Natural killer cell treated with Interleukin-12 subunit alpha and Interleukin-12 subunit beta and Interleukin-15 and Interleukin-18, amount 100 ng/mL, for 72 hours (primary cell): ENCODE results near the gene ZNF513. TPM values are rescaled to one million over a fixed set of nuclear protein-coding genes. Genes with fewer than 3 reads are reported as not detected.

ENCODE experiments used
- ATAC-seq, 2 donors: fragments of 150-1000 bp; cut with Tn5 transposase in 1 of 2; sonication (Bioruptor Pico), chemical (Tn5 transposase) in 1 of 2; 2 replicates each; pipeline ENCODE4 v1.10.0; 2021
- DNase-seq: peaks from one replicate; pipeline ENCODE4 v3.0.0; 2022; ENCODE audit warnings: low spot score
- H3K27ac Mint-ChIP-seq, 2 donors: 1 replicate in 1 of 2; 2 replicates in 1 of 2; pipeline ENCODE4 v1.8.0; 2022; ENCODE audit warnings: mixed read lengths in 2 of 2, mild to moderate bottlenecking in 1 of 2, moderate library complexity in 1 of 2
- H3K27me3 Mint-ChIP-seq, 2 donors: 1 replicate in 1 of 2; 2 replicates in 1 of 2; pipeline ENCODE4 v1.8.0; 2022; ENCODE audit warnings: mixed read lengths in 2 of 2
- H3K36me3 Mint-ChIP-seq: one replicate; pipeline ENCODE4 v1.8.0; 2022; ENCODE audit warnings: mixed read lengths
- H3K4me1 Mint-ChIP-seq, 2 donors: 1 replicate in 1 of 2; 2 replicates in 1 of 2; pipeline ENCODE4 v1.8.0; 2022; ENCODE audit warnings: low read depth in 2 of 2, mixed read lengths in 2 of 2, mild to moderate bottlenecking in 1 of 2
- H3K4me3 Mint-ChIP-seq: one replicate; pipeline ENCODE4 v1.8.0; 2022; ENCODE audit warnings: mixed read lengths
- H3K9me3 Mint-ChIP-seq: 2 replicates; pipeline ENCODE4 v1.8.0; 2022; ENCODE audit warnings: mixed read lengths
- total RNA-seq, 2 donors: library from RNA; stranded (reverse); gene quantifications; one replicate each; pipeline ENCODE4 v1.2.3, GENCODE V29; 2022

Gene ZNF513
- total RNA-seq, 2 donors from 2014 or later, result 21.8 to 23.6 TPM

DNA sequence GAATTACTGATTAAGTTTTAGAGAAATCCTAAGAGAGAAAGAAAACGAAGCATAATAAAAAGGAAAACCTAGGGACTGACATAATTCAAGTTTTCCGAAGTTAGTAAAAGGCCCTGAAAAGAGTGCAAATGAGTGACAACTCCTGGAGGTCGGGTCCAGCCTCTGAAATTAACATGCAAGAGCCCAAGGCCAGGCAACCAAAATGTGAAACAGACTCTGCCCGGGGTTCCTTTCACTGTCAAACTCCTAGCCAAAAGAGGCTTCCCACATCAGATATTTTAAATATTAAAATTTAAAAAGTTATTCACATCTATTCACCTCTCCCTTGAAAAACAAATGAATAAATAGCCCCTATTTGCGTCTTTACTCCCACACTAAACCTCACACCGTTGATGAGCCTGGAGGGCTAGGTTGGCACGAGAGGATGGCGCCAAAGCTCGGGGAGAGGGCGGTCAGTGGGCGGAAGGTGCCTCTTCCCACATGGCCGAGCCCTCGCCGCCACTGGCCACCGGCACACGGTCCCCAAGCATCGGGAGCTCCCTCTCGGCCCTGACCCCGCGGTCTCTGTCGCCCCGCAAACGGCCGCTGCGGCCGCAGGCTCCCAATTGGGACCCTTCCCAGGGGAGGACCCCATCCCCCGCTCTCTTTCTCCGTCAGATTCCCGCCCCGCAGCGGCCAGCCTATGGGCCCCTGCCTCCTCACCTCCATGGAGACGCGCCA is 28.2 kb upstream of the ZNF513 start:
- peak overlapping the region; percentile 77 to 88 for H3K27ac Mint-ChIP-seq
- peaks cover 11% of the 10 kb centered on the region for H3K36me3 Mint-ChIP-seq
- ATAC-seq (peak; percentile 54 to 56), DNase-seq (no peak)
- H3K4me1 Mint-ChIP-seq, result peaks cover 28 to 30% of the 10 kb centered on the region in 2 donors
- peak overlapping the region; percentile 87 for H3K4me3 Mint-ChIP-seq
- H3K27me3 Mint-ChIP-seq, result peaks cover 7 to 12% of the 10 kb centered on the region in 2 donors
- H3K9me3 Mint-ChIP-seq, result peaks cover 4% of the 10 kb centered on the region

- peak overlapping the region; percentile 77 to 88 for H3K27ac Mint-ChIP-seq
- ATAC-seq (no peak), DNase-seq (no peak)
- peak overlapping the region; percentile 87 for H3K4me3 Mint-ChIP-seq
- peaks cover 11% of the 10 kb centered on the region for H3K36me3 Mint-ChIP-seq
- peaks cover 7 to 11% of the 10 kb centered on the region in 2 donors for H3K27me3 Mint-ChIP-seq
- H3K4me1 Mint-ChIP-seq, result peaks cover 30 to 31% of the 10 kb centered on the region in 2 donors
- peaks cover 4% of the 10 kb centered on the region for H3K9me3 Mint-ChIP-seq
Observed at GRCh38 chr2:27407798-27408491, 27.4 kb upstream of the ZNF513 start.

DNA sequence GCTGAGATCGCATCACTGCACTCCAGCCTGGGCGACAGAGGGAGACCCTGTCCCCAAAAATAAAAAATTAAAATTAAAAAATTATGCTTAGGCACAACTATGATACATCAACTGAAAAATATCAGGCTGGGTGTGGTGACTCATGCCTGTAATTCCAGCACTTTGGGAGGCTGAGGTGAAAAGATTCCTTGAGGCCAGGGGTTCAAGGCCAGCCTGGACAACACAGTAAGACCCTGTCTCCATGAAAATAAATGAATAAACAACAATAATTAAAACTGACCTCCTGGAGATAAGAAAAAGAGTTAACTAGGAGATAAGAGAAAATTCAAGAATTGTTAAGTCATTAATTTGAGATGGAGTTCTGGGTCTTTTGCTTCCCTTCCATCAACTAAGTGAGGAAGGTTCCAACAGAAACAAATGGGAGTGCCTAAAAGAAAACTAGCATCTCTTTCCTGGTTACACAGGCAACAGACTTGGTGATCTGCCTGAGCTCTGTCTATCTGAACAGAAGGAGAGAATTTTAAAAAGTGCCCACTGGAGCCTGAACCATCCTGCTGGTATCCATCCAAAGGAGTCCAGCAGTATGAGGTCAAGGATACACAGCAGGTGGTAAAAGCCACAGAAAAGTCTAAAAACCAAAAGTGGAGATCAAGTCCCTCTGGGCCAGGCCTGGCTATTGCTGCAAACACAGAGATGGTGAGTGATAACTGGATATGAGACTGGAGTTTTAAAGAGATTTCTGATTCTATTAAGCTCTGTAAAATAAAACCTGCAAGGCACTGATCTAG is 20.0 kb upstream of the ZNF513 start:
- H3K4me3 Mint-ChIP-seq, result no peak overlapping the region
- H3K4me1 Mint-ChIP-seq, result peaks cover 22 to 24% of the 10 kb centered on the region in 2 donors

GRCh38 chr2:27398962-27399361 is 18.4 kb upstream of the ZNF513 start:
- Mint-ChIP-seq H3K27me3 (no peaks in the 10 kb centered on the region), H3K27ac (no peak overlapping the region), H3K9me3 (no peaks in the 10 kb centered on the region), H3K4me3 (no peak overlapping the region), H3K36me3 (no peaks in the 10 kb centered on the region), H3K4me1 (peaks cover 22 to 24% of the 10 kb centered on the region in 2 donors)
- DNase-seq, result no peak
- no peak for ATAC-seq

More for the DNA sequence above, 20.0 kb upstream of the ZNF513 start:
- Mint-ChIP-seq H3K36me3 (no peaks in the 10 kb centered on the region), H3K27me3 (no peaks in the 10 kb centered on the region), H3K27ac (peak overlapping the region in 1 of 2 donors; percentile 81), H3K9me3 (no peaks in the 10 kb centered on the region)
- no peak for ATAC-seq
- DNase-seq, result no peak

GRCh38 chr2:27393225-27393624 is 12.7 kb upstream of the ZNF513 start:
- no peak for DNase-seq
- Mint-ChIP-seq H3K27ac (peak overlapping the region; percentile 34 to 42), H3K36me3 (peaks cover 6% of the 10 kb centered on the region), H3K27me3 (no peaks in the 10 kb centered on the region), H3K4me3 (no peak overlapping the region), H3K9me3 (no peaks in the 10 kb centered on the region), H3K4me1 (peaks cover 28 to 35% of the 10 kb centered on the region in 2 donors)
- no peak for ATAC-seq

- Mint-ChIP-seq H3K4me3 (peak overlapping the region; percentile 69), H3K36me3 (peaks cover 11% of the 10 kb centered on the region)
Observed at GRCh38 chr2:27390822-27391679, 10.5 kb upstream of the ZNF513 start.

DNA sequence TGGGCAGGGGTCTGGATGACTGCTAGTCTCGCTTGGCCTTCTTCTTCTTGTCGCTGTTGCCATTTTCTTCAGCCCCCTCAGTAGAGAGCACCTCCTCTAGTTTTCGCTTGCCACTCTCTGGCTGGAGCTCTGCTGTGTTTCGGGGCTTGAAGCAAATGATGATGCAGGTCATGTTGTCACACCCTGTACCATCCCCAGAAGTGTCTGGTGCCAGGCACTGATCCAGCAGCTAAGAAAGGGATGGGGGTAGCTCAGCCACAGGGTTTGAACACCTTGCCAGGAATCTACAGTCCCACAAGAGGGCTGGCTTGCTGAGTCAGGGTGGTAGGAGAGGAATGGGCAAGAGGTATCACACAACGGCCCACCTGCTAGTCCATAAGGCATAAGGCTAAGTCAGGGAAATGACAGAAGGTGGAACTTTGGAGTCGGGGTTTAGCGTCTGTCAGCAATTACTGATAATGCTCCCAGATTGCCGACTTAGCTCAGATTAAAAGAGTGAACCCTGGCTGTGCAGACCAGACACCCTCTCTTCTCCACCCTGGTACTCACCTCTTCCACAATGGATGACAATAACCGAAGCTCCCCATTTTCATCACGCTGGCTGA is 1.1 kb upstream of the ZNF513 start:
- no peaks in the 10 kb centered on the region for H3K9me3 Mint-ChIP-seq
- H3K27ac Mint-ChIP-seq, result peak overlapping the region; percentile 93 to 95
- H3K4me3 Mint-ChIP-seq, result peak overlapping the region; percentile 87
- no peaks in the 10 kb centered on the region for H3K27me3 Mint-ChIP-seq
- H3K36me3 Mint-ChIP-seq, result peaks cover 30% of the 10 kb centered on the region
- ATAC-seq, result no peak
- peaks cover 20 to 37% of the 10 kb centered on the region in 2 donors for H3K4me1 Mint-ChIP-seq
- DNase-seq, result no peak

More at GRCh38 chr2:27390822-27391679, 10.5 kb upstream of the ZNF513 start:
- H3K9me3 Mint-ChIP-seq, result no peaks in the 10 kb centered on the region
- H3K27me3 Mint-ChIP-seq, result no peaks in the 10 kb centered on the region
- peaks cover 29 to 30% of the 10 kb centered on the region in 2 donors for H3K4me1 Mint-ChIP-seq
- peak overlapping the region; percentile 80 to 94 for H3K27ac Mint-ChIP-seq
- DNase-seq (no peak), ATAC-seq (peak in 1 of 2 donors; percentile 80)

GRCh38 chr2:27379836-27380625 is 503 bp downstream of the ZNF513 start:
- no peaks in the 10 kb centered on the region for H3K27me3 Mint-ChIP-seq
- H3K9me3 Mint-ChIP-seq, result no peaks in the 10 kb centered on the region
- H3K27ac Mint-ChIP-seq, result peak overlapping the region; percentile 93 to 95
- DNase-seq, result peak; percentile 86
- peak; percentile 74 to 85 for ATAC-seq
- H3K4me3 Mint-ChIP-seq, result peak overlapping the region; percentile 87
- peaks cover 21% of the 10 kb centered on the region for H3K36me3 Mint-ChIP-seq
- peaks cover 20 to 35% of the 10 kb centered on the region in 2 donors for H3K4me1 Mint-ChIP-seq

- Mint-ChIP-seq H3K27ac (peak overlapping the region; percentile 93 to 95), H3K36me3 (peaks cover 17% of the 10 kb centered on the region), H3K27me3 (no peaks in the 10 kb centered on the region), H3K4me3 (peak overlapping the region; percentile 87), H3K9me3 (no peaks in the 10 kb centered on the region), H3K4me1 (peaks cover 20 to 35% of the 10 kb centered on the region in 2 donors)
- DNase-seq, result no peak
- no peak for ATAC-seq
Observed at GRCh38 chr2:27379383-27379835, 1.1 kb downstream of the ZNF513 start.

DNA sequence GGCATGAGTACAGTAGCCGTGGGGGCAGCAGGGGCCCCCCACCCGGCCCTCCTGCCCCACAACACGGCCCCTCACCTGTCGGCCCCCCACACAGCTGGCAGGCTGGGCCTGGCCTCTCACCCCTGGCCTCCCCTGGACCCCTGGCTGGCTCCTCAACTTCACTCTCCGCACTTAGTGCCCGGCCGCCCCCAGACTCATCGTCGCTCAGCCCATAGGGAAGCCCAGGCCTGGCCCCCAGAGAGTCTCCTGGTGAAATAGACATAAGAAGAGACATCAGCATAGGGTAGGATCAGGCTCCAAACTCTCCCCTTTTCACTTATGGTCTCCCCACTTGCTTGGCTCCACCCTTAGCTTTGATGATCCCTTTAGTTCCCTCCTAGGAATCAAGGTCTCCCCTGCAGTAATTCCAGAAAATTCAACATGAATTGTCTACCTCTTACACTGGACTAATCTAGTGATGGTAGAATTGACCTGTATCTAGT is 1.7 kb downstream of the ZNF513 start:
- peak overlapping the region; percentile 87 for H3K4me3 Mint-ChIP-seq
- H3K4me1 Mint-ChIP-seq, result peaks cover 20 to 33% of the 10 kb centered on the region in 2 donors
- ATAC-seq, result no peak
- H3K9me3 Mint-ChIP-seq, result no peaks in the 10 kb centered on the region
- no peak for DNase-seq
- H3K27me3 Mint-ChIP-seq, result no peaks in the 10 kb centered on the region
- H3K36me3 Mint-ChIP-seq, result peaks cover 11% of the 10 kb centered on the region
- H3K27ac Mint-ChIP-seq, result peak overlapping the region; percentile 93 to 95

- no peak overlapping the region for H3K4me3 Mint-ChIP-seq
Observed at GRCh38 chr2:27378096-27378808, 2.3 kb downstream of the ZNF513 start.

More at GRCh38 chr2:27378096-27378808, 2.3 kb downstream of the ZNF513 start:
- Mint-ChIP-seq H3K27ac (peak overlapping the region in 1 of 2 donors; percentile 37), H3K27me3 (no peaks in the 10 kb centered on the region), H3K4me1 (peaks cover 20 to 35% of the 10 kb centered on the region in 2 donors), H3K36me3 (peaks cover 5% of the 10 kb centered on the region), H3K9me3 (no peaks in the 10 kb centered on the region)
- ATAC-seq (no peak), DNase-seq (no peak)
